ENCODE measurements around the gene IFNL3. TPM values are rescaled to one million over a fixed set of nuclear protein-coding genes. Genes with fewer than 3 reads are reported as not detected.
"Not testable (repeated sequence)": the region's sequence is repeated elsewhere in the genome, so short reads cannot be mapped to it uniquely, and the experiment has no call there.

The IFNL3 gene
- total and polyA plus RNA-seq, 4 donors, result not detected

DNA sequence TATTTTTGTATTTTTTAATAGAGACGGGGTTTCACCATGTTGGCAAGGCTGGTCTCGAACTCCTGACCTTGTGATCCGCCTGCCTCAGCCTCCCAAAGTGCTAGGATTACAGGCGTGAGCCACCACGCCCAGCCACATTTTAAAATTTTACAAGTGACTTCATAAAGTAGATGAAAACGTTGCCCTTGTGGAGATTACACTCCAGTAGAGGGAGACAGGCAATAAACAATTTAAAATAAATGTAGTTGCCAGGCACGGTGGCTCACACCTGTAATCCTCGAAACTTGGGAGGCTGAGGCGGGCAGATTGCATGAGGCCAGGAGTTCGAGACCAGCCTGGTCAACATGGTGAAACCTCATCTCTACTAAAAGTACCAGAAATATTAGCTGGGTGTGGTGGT lies 25.7 kb downstream of the IFNL3 start:
- TF ChIP-seq RAD21 (IDR thresholded peaks at IDR 0.05), result peak; percentile 33 to 49
- not testable (repeated sequence) for H3K27me3 ChIP-seq (ENCODE audit: control insufficient read depth in 4 of 4, insufficient read depth in 4 of 4, low read length in 3 of 4); H3K36me3 ChIP-seq (ENCODE audit: control insufficient read depth in 4 of 4, insufficient read depth in 3 of 4, low read depth in 1 of 4, low read length in 3 of 4); DNase-seq (ENCODE audit: low spot score); H3K9me3 ChIP-seq (ENCODE audit: control insufficient read depth in 4 of 4, low read length in 3 of 4); H3K9ac ChIP-seq (ENCODE audit: low read depth in 1 of 2, low read length in 2 of 2); H3K4me3 ChIP-seq (ENCODE audit: low read depth in 1 of 3, low read length in 3 of 3); H3K4me1 ChIP-seq (ENCODE audit: control insufficient read depth in 4 of 4, insufficient read depth in 4 of 4, low read length in 3 of 4); H3K27ac ChIP-seq (ENCODE audit: low read depth in 1 of 2, low read length in 2 of 2)
- WGBS, result 57% methylated on average over 10 of the region's 10 CpGs

- no peak for DNase-seq (ENCODE audit: low spot score)
- Histone ChIP-seq H3K4me1 (ENCODE audit: control insufficient read depth in 4 of 4, insufficient read depth in 4 of 4, low read length in 3 of 4) (no peaks in the 10 kb centered on the region), H3K27ac (ENCODE audit: low read depth in 1 of 2, low read length in 2 of 2) (no peak overlapping the region), H3K9me3 (ENCODE audit: control insufficient read depth in 4 of 4, low read length in 3 of 4) (peaks cover 0 to 2% (median 0%) of the 10 kb centered on the region in 4 donors), H3K36me3 (ENCODE audit: control insufficient read depth in 4 of 4, insufficient read depth in 3 of 4, low read depth in 1 of 4, low read length in 3 of 4) (no peaks in the 10 kb centered on the region), H3K9ac (ENCODE audit: low read depth in 1 of 2, low read length in 2 of 2) (no peak overlapping the region), H3K4me3 (ENCODE audit: low read depth in 1 of 3, low read length in 3 of 3) (no peak overlapping the region), H3K27me3 (ENCODE audit: control insufficient read depth in 4 of 4, insufficient read depth in 4 of 4, low read length in 3 of 4) (peaks cover 0 to 3% (median 0%) of the 10 kb centered on the region in 4 donors)
- no peak for TF ChIP-seq RAD21 (IDR thresholded peaks at IDR 0.05)
- TF ChIP-seq, protein P1, sequence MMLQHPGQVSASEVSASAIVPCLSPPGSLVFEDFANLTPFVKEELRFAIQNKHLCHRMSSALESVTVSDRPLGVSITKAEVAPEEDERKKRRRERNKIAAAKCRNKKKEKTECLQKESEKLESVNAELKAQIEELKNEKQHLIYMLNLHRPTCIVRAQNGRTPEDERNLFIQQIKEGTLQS (IDR thresholded peaks at IDR 0.05), result no peak
- WGBS, result 86% methylated on average over 15 of the region's 15 CpGs
Measured at GRCh38 chr19:39218230-39219007, 26.4 kb downstream of the IFNL3 start.

DNA sequence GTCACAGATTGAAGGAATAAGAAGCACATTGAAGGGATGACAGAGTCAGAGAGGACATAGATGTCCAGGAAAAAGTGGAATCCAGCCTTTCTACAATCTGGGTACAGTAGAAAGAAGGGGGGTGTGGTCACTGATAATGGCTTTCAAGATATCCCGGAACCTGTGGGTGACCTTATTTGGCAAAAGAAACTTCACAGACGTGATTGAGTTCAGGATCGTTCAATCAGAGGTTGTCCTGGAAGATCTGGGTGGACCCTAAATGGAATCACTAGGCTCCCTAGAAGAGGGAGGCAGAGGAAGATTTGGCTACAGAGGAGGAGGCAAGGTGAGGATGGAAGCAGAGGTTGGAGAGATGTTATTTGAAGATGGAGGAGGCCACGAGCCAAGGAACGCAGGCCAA lies 27.7 kb downstream of the IFNL3 start:
- WGBS, result 83% methylated on average over 5 of the region's 5 CpGs
- no peaks in the 10 kb centered on the region for H3K4me1 ChIP-seq (ENCODE audit: control insufficient read depth in 4 of 4, insufficient read depth in 4 of 4, low read length in 3 of 4)
- no peak for DNase-seq (ENCODE audit: low spot score)
- H3K4me3 ChIP-seq (ENCODE audit: low read depth in 1 of 3, low read length in 3 of 3), result no peak overlapping the region
- no peak for TF ChIP-seq EGR1 (IDR thresholded peaks at IDR 0.05; ENCODE audit: low read depth in 2 of 2)
- no peak for TF ChIP-seq TAF1 (conservative IDR thresholded peaks at IDR 0.05)
- no peak overlapping the region for H3K27ac ChIP-seq (ENCODE audit: low read depth in 1 of 2, low read length in 2 of 2)
- no peaks in the 10 kb centered on the region for H3K36me3 ChIP-seq (ENCODE audit: control insufficient read depth in 4 of 4, insufficient read depth in 3 of 4, low read depth in 1 of 4, low read length in 3 of 4)
- peaks cover 0 to 3% (median 0%) of the 10 kb centered on the region in 4 donors for H3K27me3 ChIP-seq (ENCODE audit: control insufficient read depth in 4 of 4, insufficient read depth in 4 of 4, low read length in 3 of 4)
- no peak overlapping the region for H3K9ac ChIP-seq (ENCODE audit: low read depth in 1 of 2, low read length in 2 of 2)
- peaks cover 0 to 2% (median 0%) of the 10 kb centered on the region in 4 donors for H3K9me3 ChIP-seq (ENCODE audit: control insufficient read depth in 4 of 4, low read length in 3 of 4)

DNA sequence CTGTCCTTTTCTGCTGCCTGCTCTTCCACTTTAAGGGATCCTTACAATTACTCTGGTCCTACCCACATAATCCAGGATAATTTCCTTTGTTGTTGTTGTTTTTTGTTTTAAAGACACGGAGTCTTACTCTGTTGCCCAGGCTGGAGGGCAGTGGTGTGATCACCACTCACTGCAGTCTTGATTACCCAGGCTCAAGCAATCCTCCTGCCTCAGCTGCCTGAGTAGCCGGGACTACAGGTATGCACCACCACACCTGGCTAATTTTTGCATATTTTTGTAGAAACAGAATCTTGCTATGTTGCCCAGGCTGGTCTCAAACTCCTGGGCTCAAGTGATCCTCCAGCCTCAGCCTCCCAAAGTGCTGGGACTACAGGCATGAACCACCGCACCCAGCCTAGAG lies 29.5 kb downstream of the IFNL3 start:
- H3K27me3 ChIP-seq (ENCODE audit: control insufficient read depth in 4 of 4, insufficient read depth in 4 of 4, low read length in 3 of 4); H3K27ac ChIP-seq (ENCODE audit: low read depth in 1 of 2, low read length in 2 of 2); H3K36me3 ChIP-seq (ENCODE audit: control insufficient read depth in 4 of 4, insufficient read depth in 3 of 4, low read depth in 1 of 4, low read length in 3 of 4); H3K9me3 ChIP-seq (ENCODE audit: control insufficient read depth in 4 of 4, low read length in 3 of 4); H3K4me3 ChIP-seq (ENCODE audit: low read depth in 1 of 3, low read length in 3 of 3); H3K9ac ChIP-seq (ENCODE audit: low read depth in 1 of 2, low read length in 2 of 2); H3K4me1 ChIP-seq (ENCODE audit: control insufficient read depth in 4 of 4, insufficient read depth in 4 of 4, low read length in 3 of 4); DNase-seq (ENCODE audit: low spot score): not testable (repeated sequence)
- WGBS, result 88% methylated on average over 3 of the region's 3 CpGs

DNA sequence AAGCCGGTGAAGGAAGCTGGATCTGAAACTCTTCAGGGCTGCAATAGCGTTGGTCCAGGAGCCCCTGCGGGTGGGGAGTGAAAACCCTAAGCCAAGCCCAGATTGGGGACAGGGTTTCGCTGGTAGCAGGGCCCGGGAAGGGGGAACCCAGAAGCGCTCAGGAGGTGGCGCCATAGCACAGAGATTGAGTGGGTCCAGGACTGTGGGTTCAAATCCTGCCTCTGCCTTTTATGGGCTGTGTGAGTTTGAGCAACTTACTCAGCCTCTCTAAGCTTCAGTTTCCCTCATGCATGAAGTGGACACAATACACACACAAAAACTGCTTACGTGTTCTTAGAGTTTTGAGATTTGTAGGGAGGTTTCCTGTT lies 32.4 kb downstream of the IFNL3 start:
- Histone ChIP-seq H3K9me3 (ENCODE audit: control insufficient read depth in 4 of 4, low read length in 3 of 4) (peaks cover 0 to 2% (median 0%) of the 10 kb centered on the region in 4 donors), H3K27ac (ENCODE audit: low read depth in 1 of 2, low read length in 2 of 2) (no peak overlapping the region), H3K27me3 (ENCODE audit: control insufficient read depth in 4 of 4, insufficient read depth in 4 of 4, low read length in 3 of 4) (peaks cover 0 to 3% (median 0%) of the 10 kb centered on the region in 4 donors), H3K9ac (ENCODE audit: low read depth in 1 of 2, low read length in 2 of 2) (no peak overlapping the region), H3K4me3 (ENCODE audit: low read depth in 1 of 3, low read length in 3 of 3) (no peak overlapping the region), H3K4me1 (ENCODE audit: control insufficient read depth in 4 of 4, insufficient read depth in 4 of 4, low read length in 3 of 4) (no peaks in the 10 kb centered on the region), H3K36me3 (ENCODE audit: control insufficient read depth in 4 of 4, insufficient read depth in 3 of 4, low read depth in 1 of 4, low read length in 3 of 4) (no peaks in the 10 kb centered on the region)
- WGBS, result 23% methylated on average over 8 of the region's 8 CpGs
- peak; percentile 44 for DNase-seq (ENCODE audit: low spot score)
- TF ChIP-seq, protein P1 (IDR thresholded peaks at IDR 0.05), result no peak
- TF ChIP-seq RXRA (IDR thresholded peaks at IDR 0.05) (no peak), FOXA1 (IDR thresholded peaks at IDR 0.05) (no peak), SP1 (IDR thresholded peaks at IDR 0.05) (no peak), TAF1 (conservative IDR thresholded peaks at IDR 0.05) (no peak), NR2F2 (IDR thresholded peaks at IDR 0.05) (no peak), HNF4A (conservative IDR thresholded peaks at IDR 0.05) (no peak)
- TF ChIP-seq, protein P2, sequence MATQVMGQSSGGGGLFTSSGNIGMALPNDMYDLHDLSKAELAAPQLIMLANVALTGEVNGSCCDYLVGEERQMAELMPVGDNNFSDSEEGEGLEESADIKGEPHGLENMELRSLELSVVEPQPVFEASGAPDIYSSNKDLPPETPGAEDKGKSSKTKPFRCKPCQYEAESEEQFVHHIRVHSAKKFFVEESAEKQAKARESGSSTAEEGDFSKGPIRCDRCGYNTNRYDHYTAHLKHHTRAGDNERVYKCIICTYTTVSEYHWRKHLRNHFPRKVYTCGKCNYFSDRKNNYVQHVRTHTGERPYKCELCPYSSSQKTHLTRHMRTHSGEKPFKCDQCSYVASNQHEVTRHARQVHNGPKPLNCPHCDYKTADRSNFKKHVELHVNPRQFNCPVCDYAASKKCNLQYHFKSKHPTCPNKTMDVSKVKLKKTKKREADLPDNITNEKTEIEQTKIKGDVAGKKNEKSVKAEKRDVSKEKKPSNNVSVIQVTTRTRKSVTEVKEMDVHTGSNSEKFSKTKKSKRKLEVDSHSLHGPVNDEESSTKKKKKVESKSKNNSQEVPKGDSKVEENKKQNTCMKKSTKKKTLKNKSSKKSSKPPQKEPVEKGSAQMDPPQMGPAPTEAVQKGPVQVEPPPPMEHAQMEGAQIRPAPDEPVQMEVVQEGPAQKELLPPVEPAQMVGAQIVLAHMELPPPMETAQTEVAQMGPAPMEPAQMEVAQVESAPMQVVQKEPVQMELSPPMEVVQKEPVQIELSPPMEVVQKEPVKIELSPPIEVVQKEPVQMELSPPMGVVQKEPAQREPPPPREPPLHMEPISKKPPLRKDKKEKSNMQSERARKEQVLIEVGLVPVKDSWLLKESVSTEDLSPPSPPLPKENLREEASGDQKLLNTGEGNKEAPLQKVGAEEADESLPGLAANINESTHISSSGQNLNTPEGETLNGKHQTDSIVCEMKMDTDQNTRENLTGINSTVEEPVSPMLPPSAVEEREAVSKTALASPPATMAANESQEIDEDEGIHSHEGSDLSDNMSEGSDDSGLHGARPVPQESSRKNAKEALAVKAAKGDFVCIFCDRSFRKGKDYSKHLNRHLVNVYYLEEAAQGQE (IDR thresholded peaks at IDR 0.05), result no peak
- TF ChIP-seq, protein P3, sequence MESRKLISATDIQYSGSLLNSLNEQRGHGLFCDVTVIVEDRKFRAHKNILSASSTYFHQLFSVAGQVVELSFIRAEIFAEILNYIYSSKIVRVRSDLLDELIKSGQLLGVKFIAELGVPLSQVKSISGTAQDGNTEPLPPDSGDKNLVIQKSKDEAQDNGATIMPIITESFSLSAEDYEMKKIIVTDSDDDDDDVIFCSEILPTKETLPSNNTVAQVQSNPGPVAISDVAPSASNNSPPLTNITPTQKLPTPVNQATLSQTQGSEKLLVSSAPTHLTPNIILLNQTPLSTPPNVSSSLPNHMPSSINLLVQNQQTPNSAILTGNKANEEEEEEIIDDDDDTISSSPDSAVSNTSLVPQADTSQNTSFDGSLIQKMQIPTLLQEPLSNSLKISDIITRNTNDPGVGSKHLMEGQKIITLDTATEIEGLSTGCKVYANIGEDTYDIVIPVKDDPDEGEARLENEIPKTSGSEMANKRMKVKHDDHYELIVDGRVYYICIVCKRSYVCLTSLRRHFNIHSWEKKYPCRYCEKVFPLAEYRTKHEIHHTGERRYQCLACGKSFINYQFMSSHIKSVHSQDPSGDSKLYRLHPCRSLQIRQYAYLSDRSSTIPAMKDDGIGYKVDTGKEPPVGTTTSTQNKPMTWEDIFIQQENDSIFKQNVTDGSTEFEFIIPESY (IDR thresholded peaks at IDR 0.05), result no peak
